ENCODE results near the gene GALNT18. TPM values are rescaled to one million over a fixed set of nuclear protein-coding genes. Genes with fewer than 3 reads are reported as not detected.

Gene GALNT18
- total RNA-seq, 2 donors from 2014 or later, result 5.3 to 7.3 TPM

GRCh38 chr11:11313426-11313825 is 308.4 kb downstream of the GALNT18 start:
- Histone ChIP-seq H3K4me1 (peaks cover 12% of the 10 kb centered on the region), H3K4me3 (no peak overlapping the region), H3K27ac (peak overlapping the region in 1 of 4 donors; percentile 10), H3K9me3 (no peaks in the 10 kb centered on the region), H3K36me3 (replicated peaks in 1 of 2; ENCODE audit: insufficient read depth in 1 of 2, low read depth in 2 of 2) (no peaks in the 10 kb centered on the region), H3K27me3 (no peaks in the 10 kb centered on the region)
- 7 to 36% methylated on average over 1 of the region's 1 CpG for WGBS, 2 donors
- intact Hi-C loops (cut with DNase I), result no loop called here
- TF ChIP-seq, protein P1, sequence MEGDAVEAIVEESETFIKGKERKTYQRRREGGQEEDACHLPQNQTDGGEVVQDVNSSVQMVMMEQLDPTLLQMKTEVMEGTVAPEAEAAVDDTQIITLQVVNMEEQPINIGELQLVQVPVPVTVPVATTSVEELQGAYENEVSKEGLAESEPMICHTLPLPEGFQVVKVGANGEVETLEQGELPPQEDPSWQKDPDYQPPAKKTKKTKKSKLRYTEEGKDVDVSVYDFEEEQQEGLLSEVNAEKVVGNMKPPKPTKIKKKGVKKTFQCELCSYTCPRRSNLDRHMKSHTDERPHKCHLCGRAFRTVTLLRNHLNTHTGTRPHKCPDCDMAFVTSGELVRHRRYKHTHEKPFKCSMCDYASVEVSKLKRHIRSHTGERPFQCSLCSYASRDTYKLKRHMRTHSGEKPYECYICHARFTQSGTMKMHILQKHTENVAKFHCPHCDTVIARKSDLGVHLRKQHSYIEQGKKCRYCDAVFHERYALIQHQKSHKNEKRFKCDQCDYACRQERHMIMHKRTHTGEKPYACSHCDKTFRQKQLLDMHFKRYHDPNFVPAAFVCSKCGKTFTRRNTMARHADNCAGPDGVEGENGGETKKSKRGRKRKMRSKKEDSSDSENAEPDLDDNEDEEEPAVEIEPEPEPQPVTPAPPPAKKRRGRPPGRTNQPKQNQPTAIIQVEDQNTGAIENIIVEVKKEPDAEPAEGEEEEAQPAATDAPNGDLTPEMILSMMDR (IDR thresholded peaks at IDR 0.05), result no peak
- no peak for TF ChIP-seq POLR2A (IDR thresholded peaks at IDR 0.05)
- peak in 3 of 4 donors; percentile 24 to 42 (median 41) for DNase-seq
- ATAC-seq, result peak; percentile 43

GRCh38 chr11:11312738-11313137 is 309.1 kb downstream of the GALNT18 start:
- TF ChIP-seq, protein P1 (IDR thresholded peaks at IDR 0.05), result no peak
- no peak for TF ChIP-seq POLR2A (IDR thresholded peaks at IDR 0.05)
- no peaks in the 10 kb centered on the region for H3K27me3 ChIP-seq
- peaks cover 12% of the 10 kb centered on the region for H3K4me1 ChIP-seq
- no peaks in the 10 kb centered on the region for H3K36me3 ChIP-seq (replicated peaks in 1 of 2; ENCODE audit: insufficient read depth in 1 of 2, low read depth in 2 of 2)
- no peak overlapping the region for H3K4me3 ChIP-seq
- H3K27ac ChIP-seq, result no peak overlapping the region
- ATAC-seq (no peak), DNase-seq (no peak)
- WGBS, 2 donors, result 94 to 95% methylated on average over 1 of the region's 1 CpG
- intact Hi-C loops (cut with DNase I), result no loop called here
- no peaks in the 10 kb centered on the region for H3K9me3 ChIP-seq

DNA sequence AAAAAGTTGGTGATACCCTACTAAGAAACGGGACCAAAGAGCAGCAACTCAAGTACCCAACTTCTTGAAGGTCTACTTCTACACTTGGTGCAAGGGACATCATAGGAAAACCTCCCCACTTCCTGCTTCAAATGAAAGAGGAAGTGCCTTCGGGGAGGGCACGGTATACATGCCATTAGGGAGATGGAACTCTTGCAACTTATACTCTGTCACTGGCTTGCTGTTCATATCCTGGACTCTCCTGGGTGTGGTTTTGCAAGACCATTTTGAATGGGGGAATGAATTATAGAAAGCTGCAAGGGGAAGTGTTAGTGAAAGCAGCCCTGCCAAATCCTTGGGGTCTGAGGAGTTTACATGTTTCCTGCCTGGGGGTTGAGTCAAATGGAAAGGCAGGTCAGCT is 310.6 kb downstream of the GALNT18 start:
- no peak for TF ChIP-seq POLR2A (IDR thresholded peaks at IDR 0.05)
- TF ChIP-seq, protein P1 (IDR thresholded peaks at IDR 0.05), result no peak
- no peaks in the 10 kb centered on the region for H3K9me3 ChIP-seq
- H3K4me3 ChIP-seq, result no peak overlapping the region
- no peak overlapping the region for H3K27ac ChIP-seq
- DNase-seq, result no peak
- intact Hi-C loops (cut with DNase I), result no loop called here
- H3K4me1 ChIP-seq, result peaks cover 12% of the 10 kb centered on the region
- WGBS, 2 donors, result 66 to 90% methylated on average over 3 of the region's 3 CpGs
- ATAC-seq, result no peak
- no peaks in the 10 kb centered on the region for H3K36me3 ChIP-seq (replicated peaks in 1 of 2; ENCODE audit: insufficient read depth in 1 of 2, low read depth in 2 of 2)
- no peaks in the 10 kb centered on the region for H3K27me3 ChIP-seq

DNA sequence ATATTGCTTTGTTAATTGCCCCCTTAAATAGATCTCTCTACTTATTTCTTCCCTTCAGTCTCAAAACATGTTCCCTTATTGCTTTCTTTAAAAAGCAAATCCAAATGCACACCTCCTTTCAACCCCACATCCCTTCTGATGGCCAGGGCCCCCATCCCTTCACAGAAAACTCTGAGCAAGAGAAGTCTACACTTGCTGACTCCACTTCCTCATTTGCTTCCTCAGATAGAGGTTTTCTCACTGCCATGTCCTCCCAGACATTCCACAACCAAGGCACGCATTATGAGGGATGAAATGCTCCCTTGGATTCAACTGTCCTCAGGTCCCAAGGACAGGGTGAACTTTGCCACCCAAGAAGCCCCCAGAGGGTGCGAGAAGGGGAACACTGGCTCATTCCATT is 311.9 kb downstream of the GALNT18 start:
- intact Hi-C loops (cut with DNase I), result no loop called here
- 84 to 95% methylated on average over 2 of the region's 2 CpGs for WGBS, 2 donors
- ATAC-seq, result no peak

GRCh38 chr11:11308249-11308648 is 313.6 kb downstream of the GALNT18 start:
- H3K27me3 ChIP-seq, result no peaks in the 10 kb centered on the region
- H3K9me3 ChIP-seq, result no peaks in the 10 kb centered on the region
- intact Hi-C loops (cut with DNase I), result no loop called here
- DNase-seq (no peak), ATAC-seq (no peak)
- H3K27ac ChIP-seq, result no peak overlapping the region
- H3K4me3 ChIP-seq, result no peak overlapping the region
- no peaks in the 10 kb centered on the region for H3K36me3 ChIP-seq (replicated peaks in 1 of 2; ENCODE audit: insufficient read depth in 1 of 2, low read depth in 2 of 2)
- no peak for TF ChIP-seq POLR2A (IDR thresholded peaks at IDR 0.05)
- TF ChIP-seq, protein P1 (IDR thresholded peaks at IDR 0.05), result no peak
- WGBS, 2 donors, result 64 to 70% methylated on average over 1 of the region's 1 CpG
- H3K4me1 ChIP-seq, result no peaks in the 10 kb centered on the region

More for the DNA sequence above, 311.9 kb downstream of the GALNT18 start:
- no peak for TF ChIP-seq POLR2A (IDR thresholded peaks at IDR 0.05)
- TF ChIP-seq, protein P1 (IDR thresholded peaks at IDR 0.05), result no peak
- DNase-seq, result no peak
- peaks cover 12% of the 10 kb centered on the region for H3K4me1 ChIP-seq
- H3K4me3 ChIP-seq, result no peak overlapping the region
- no peaks in the 10 kb centered on the region for H3K36me3 ChIP-seq (replicated peaks in 1 of 2; ENCODE audit: insufficient read depth in 1 of 2, low read depth in 2 of 2)
- no peak overlapping the region for H3K27ac ChIP-seq
- no peaks in the 10 kb centered on the region for H3K9me3 ChIP-seq
- H3K27me3 ChIP-seq, result no peaks in the 10 kb centered on the region

Data from body of pancreas (tissue), 4 donors.